ENCODE data around the gene TGM1.

Gene TGM1

DNA sequence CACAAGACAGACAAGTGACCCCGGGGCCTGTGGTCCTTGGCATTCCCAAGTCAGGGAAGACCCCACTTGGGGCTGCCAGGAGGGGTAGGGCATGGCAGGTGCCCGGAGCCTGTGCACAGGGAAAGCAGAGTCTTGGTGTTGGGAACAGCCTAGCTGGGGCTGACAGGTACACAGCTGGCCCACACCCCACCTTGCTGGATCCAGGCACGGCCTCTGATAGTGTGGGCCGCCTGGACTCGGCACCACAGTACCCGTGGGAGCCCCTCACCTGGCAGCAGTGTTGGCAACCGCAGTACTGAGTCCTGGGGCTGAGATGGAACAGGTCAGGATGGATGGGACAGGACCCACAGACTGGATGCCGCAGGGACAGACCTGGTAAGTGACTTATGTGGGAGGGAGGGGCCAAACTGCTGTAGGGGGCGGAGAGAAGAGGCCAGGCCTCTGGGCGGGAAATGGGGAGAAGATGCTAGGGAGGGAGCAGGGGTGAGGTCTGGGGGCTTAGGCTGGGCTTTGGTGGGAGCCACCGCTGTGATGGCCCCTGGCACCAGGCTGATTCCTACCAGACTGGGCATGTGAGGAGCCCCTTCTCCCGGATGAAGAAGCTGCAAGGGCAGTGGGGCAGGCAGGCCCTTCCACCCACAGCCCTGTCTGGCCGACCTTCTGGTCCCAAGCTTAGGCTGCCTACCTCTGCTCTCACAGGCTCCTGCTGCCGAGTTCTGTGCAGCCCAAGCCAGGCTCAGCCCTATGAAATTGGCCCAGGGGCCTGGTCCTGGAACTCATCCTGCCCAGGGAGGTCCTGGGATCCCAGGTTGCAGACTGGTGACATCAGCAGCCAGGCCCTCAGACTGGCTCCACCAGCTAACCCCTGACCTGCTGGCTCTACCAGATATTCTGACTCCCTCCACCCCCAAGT lies at the start of gene TGM1:
Gene TGM1, minus strand, starts transcription at position 357 of the 913 bp plus-strand sequence. CDS start 825 bp downstream, outside the sequence.
- H3K27ac ChIP-seq (ENCODE audit: low read depth, low read length), result no peak within 1 kb of the TSS
- H3K27me3 ChIP-seq (ENCODE audit: control insufficient read depth, insufficient read depth, low read length), result no peaks in the 10 kb centered on the region
- no peak within 1 kb of the TSS for H3K9ac ChIP-seq (ENCODE audit: low read length)
- peaks cover 22% of the 10 kb centered on the region for H3K36me3 ChIP-seq (ENCODE audit: control insufficient read depth, insufficient read depth, low read length)
- H3K4me3 ChIP-seq (ENCODE audit: low read depth, low read length), result no peak within 1 kb of the TSS
- peaks cover 9% of the 10 kb centered on the region; the same call in 1 of the 2 replicates for H3K4me1 ChIP-seq (ENCODE audit: control insufficient read depth, insufficient read depth, low read length)
- no peaks in the 10 kb centered on the region for H3K9me3 ChIP-seq (ENCODE audit: control insufficient read depth, insufficient read depth, low read depth, low read length)

DNA sequence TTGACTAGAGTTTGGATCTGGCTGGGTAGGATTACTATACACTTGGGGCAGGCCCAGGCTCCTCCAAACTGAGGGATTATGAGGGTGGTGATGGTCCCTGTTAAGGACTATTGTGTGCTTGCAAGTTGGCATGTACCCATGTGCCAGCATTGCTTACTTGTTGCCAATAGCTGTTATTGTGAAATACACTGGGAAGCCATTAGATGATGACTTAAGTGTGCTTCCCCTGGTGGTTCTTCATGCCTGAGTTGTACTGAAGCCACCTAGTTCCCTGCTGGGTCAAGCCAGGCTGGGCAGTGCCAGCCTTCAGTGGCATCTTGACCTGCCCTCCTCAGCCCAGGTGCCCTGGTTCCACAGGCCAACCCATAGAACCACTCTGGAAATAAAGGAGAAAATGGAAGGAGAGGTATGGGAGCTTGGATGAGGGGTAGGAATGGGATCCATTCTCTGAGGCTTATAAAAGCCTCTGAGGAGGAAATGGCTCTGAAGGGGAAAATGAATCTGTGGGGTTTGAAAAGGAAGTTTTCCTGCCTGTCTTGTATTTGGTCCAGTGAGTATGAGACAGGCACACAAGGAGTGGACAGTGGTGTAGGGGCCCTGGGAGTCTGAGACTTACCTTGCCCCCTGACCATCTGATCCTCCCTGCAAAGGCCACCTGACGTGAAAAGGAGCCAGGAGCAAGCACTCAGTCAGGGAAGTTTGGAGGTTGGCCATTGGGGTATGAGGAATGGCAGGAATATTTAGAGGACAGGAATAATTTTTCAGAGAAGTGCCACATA lies 49.0 kb upstream of the TGM1 start:
- peaks cover 10% of the 10 kb centered on the region for H3K4me1 ChIP-seq (ENCODE audit: control insufficient read depth, insufficient read depth, low read length)
- no peak overlapping the region for H3K4me3 ChIP-seq (ENCODE audit: low read depth, low read length)
- H3K36me3 ChIP-seq (ENCODE audit: control insufficient read depth, insufficient read depth, low read length), result peaks cover 26% of the 10 kb centered on the region
- H3K27me3 ChIP-seq (ENCODE audit: control insufficient read depth, insufficient read depth, low read length), result peaks cover 1% of the 10 kb centered on the region; the same call in 1 of the 2 replicates
- H3K27ac ChIP-seq (ENCODE audit: low read depth, low read length), result no peak overlapping the region
- no peaks in the 10 kb centered on the region for H3K9me3 ChIP-seq (ENCODE audit: control insufficient read depth, insufficient read depth, low read depth, low read length)
- no peak overlapping the region for H3K9ac ChIP-seq (ENCODE audit: low read length)

DNA sequence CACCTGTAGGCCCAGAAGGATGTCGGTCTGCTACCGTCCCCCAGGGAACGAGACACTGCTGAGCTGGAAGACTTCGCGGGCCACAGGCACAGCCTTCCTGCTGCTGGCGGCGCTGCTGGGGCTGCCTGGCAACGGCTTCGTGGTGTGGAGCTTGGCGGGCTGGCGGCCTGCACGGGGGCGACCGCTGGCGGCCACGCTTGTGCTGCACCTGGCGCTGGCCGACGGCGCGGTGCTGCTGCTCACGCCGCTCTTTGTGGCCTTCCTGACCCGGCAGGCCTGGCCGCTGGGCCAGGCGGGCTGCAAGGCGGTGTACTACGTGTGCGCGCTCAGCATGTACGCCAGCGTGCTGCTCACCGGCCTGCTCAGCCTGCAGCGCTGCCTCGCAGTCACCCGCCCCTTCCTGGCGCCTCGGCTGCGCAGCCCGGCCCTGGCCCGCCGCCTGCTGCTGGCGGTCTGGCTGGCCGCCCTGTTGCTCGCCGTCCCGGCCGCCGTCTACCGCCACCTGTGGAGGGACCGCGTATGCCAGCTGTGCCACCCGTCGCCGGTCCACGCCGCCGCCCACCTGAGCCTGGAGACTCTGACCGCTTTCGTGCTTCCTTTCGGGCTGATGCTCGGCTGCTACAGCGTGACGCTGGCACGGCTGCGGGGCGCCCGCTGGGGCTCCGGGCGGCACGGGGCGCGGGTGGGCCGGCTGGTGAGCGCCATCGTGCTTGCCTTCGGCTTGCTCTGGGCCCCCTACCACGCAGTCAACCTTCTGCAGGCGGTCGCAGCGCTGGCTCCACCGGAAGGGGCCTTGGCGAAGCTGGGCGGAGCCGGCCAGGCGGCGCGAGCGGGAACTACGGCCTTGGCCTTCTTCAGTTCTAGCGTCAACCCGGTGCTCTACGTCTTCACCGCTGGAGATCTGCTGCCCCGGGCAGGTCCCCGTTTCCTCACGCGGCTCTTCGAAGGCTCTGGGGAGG lies 47.9 kb upstream of the TGM1 start, which contains the start of gene LTB4R:
Gene LTB4R, plus strand, starts transcription at position 857 of the 959 bp plus-strand sequence. CDS start 4,150 bp downstream, outside the sequence.
- Histone ChIP-seq H3K27me3 (ENCODE audit: control insufficient read depth, insufficient read depth, low read length) (no peaks in the 10 kb centered on the region), H3K36me3 (ENCODE audit: control insufficient read depth, insufficient read depth, low read length) (peaks cover 37% of the 10 kb centered on the region), H3K9ac (ENCODE audit: low read length) (no peak within 1 kb of the TSS), H3K27ac (ENCODE audit: low read depth, low read length) (no peak within 1 kb of the TSS), H3K4me3 (ENCODE audit: low read depth, low read length) (peak within 1 kb of the TSS; percentile 40; the same call in 1 of the 2 replicates), H3K9me3 (ENCODE audit: control insufficient read depth, insufficient read depth, low read depth, low read length) (no peaks in the 10 kb centered on the region), H3K4me1 (ENCODE audit: control insufficient read depth, insufficient read depth, low read length) (peaks cover 6% of the 10 kb centered on the region)

DNA sequence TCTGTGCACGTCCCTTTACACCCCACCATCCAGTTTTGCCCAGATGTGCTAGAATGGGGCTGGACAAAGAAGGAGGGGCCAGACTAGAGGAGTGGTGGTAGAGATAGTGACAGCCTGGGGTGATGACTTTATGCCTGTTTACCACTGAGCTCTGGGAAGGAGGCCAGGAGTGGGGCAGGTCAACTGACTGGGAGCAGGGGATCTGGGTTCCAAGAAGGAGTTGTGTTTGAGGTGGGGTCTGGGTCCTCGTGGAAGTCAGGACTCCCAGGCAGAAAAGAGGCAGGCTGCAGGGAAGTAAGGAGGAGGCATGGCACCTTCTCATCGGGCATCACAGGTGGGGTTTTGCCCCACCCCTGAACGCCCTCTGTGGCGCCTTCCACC lies 47.3 kb upstream of the TGM1 start:
- no peaks in the 10 kb centered on the region for H3K9me3 ChIP-seq (ENCODE audit: control insufficient read depth, insufficient read depth, low read depth, low read length)
- H3K27ac ChIP-seq (ENCODE audit: low read depth, low read length), result no peak overlapping the region
- peaks cover 6% of the 10 kb centered on the region for H3K4me1 ChIP-seq (ENCODE audit: control insufficient read depth, insufficient read depth, low read length)
- no peaks in the 10 kb centered on the region for H3K27me3 ChIP-seq (ENCODE audit: control insufficient read depth, insufficient read depth, low read length)
- peaks cover 44% of the 10 kb centered on the region for H3K36me3 ChIP-seq (ENCODE audit: control insufficient read depth, insufficient read depth, low read length)
- H3K9ac ChIP-seq (ENCODE audit: low read length), result no peak overlapping the region
- H3K4me3 ChIP-seq (ENCODE audit: low read depth, low read length), result peak overlapping the region; percentile 40; the same call in 1 of the 2 replicates

DNA sequence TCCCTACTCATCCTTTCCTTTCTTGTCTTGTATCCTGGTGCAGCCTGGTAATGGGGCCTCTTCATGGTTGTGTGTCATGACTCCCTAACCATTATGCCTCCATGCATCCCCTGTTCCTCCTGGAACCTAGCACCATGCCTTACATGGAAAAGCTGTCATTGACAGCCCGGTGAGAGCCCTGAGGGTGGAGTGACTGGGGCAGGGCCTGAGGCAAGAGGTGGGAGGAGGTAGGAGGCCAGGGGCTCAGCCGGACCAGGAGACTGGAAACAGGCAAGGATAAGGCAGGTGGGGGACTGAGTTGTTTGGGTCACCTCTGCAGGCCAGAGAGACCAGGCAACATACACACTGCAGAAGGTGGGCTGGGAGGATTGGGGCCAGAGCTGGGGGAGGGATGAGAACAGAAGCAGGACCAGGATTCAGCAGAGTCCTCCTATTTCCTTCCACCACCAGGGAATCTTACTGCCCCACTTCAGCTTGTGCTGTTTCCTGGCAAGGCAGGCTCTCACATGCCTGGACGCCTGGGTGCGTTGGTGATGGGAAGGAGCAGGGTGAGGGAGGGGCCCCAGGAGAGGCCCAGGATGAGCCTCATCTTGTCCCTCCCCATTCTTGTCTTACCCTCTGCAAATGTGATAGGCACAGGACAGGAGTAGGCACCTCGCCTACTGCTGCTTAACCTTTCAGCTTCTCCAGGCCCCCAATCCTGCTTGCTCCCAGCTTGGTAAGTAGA lies 46.7 kb upstream of the TGM1 start, which contains the start of gene LTB4R2:
Gene LTB4R2, plus strand, starts transcription at position 603 of the 727 bp plus-strand sequence. CDS start 525 bp downstream, outside the sequence.
- Histone ChIP-seq H3K4me3 (ENCODE audit: low read depth, low read length) (peak within 1 kb of the TSS; percentile 40; the same call in 1 of the 2 replicates), H3K4me1 (ENCODE audit: control insufficient read depth, insufficient read depth, low read length) (peaks cover 6% of the 10 kb centered on the region), H3K9ac (ENCODE audit: low read length) (no peak within 1 kb of the TSS), H3K9me3 (ENCODE audit: control insufficient read depth, insufficient read depth, low read depth, low read length) (no peaks in the 10 kb centered on the region), H3K27ac (ENCODE audit: low read depth, low read length) (no peak within 1 kb of the TSS), H3K27me3 (ENCODE audit: control insufficient read depth, insufficient read depth, low read length) (no peaks in the 10 kb centered on the region), H3K36me3 (ENCODE audit: control insufficient read depth, insufficient read depth, low read length) (peaks cover 49% of the 10 kb centered on the region)

DNA sequence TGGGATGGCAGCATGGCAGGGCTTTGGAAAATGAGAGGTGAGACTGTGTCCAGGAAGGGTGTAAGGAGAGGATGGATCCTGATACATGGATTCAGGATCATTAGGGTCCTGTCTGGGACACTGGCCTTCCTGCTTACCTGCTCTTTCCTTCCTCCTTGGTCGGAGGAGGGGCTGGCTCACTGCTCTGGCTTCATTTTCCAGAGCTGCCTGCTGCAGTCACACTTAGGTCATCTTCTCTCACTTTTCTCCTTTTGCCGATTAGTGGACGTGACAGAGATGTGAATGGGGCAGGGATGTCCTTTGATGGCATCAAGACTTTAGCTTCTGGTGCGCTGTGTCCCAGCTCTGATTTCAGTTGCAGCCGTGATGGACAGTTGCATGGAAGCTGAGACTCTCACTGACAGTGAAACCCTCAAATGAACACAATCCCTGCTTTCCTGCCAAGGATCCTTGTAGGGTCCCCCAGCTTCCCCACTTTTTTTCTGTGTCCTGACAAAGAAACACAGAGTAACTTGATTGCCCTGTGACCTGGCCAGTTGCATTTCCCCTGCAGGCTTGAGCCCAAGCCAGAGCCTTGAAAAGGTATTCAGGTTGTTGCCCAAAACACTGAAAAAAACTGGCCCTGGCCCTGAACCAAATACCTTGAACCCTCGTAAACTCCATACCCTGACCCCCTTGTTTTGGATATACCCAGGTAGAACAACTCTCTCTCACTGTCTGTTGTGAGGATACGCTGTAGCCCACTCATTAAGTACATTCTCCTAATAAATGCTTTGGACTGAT lies 45.6 kb upstream of the TGM1 start:
- H3K4me3 ChIP-seq (ENCODE audit: low read depth, low read length), result no peak overlapping the region
- H3K36me3 ChIP-seq (ENCODE audit: control insufficient read depth, insufficient read depth, low read length), result peaks cover 61% of the 10 kb centered on the region
- no peaks in the 10 kb centered on the region for H3K9me3 ChIP-seq (ENCODE audit: control insufficient read depth, insufficient read depth, low read depth, low read length)
- no peak overlapping the region for H3K9ac ChIP-seq (ENCODE audit: low read length)
- H3K27me3 ChIP-seq (ENCODE audit: control insufficient read depth, insufficient read depth, low read length), result no peaks in the 10 kb centered on the region
- H3K27ac ChIP-seq (ENCODE audit: low read depth, low read length), result no peak overlapping the region
- peaks cover 6% of the 10 kb centered on the region for H3K4me1 ChIP-seq (ENCODE audit: control insufficient read depth, insufficient read depth, low read length)

DNA sequence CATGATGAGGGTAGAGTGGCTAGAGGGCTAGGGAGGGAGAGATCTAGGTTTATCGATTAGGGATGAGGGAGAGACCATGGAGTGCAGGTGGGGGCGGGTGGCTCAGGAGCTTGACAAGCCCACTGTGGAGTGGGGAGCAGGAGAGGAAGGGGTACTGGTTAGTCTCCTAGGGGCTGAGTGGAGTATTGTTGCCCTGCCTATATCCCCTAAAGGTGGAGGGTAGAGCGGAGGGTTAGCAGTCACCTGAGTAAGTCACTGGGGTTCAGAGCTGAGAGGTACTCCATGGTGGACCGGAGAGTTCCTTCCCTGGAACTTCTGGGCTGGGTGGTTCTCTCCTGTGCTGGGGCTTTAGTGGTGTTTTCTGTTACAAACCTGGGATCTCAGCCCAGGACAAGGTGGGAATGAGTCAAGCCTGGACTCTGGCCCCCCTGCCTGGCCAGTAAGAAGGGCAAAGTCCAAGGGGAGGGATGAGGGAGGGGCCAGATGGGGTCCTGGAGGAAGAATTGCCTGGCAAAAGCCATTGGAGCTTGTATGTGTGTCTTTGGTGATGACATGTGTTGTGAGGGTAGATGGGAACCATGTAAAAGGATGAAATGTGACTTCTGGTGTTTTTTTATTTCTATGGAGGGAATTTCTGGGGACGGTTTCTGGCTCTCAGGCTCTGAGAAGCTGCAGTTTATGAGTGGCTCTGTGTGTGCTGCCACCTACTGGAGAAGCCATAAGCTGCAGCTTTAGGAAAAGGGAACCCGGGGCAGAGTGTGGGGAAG lies 44.8 kb upstream of the TGM1 start, which contains the start of gene CIDEB:
Gene CIDEB, minus strand, starts transcription at position 403 of the 767 bp plus-strand sequence. Its CDS starts 119 bp downstream, at position 284.
- H3K36me3 ChIP-seq (ENCODE audit: control insufficient read depth, insufficient read depth, low read length), result peaks cover 69% of the 10 kb centered on the region
- H3K4me1 ChIP-seq (ENCODE audit: control insufficient read depth, insufficient read depth, low read length), result peaks cover 6% of the 10 kb centered on the region
- H3K9me3 ChIP-seq (ENCODE audit: control insufficient read depth, insufficient read depth, low read depth, low read length), result no peaks in the 10 kb centered on the region
- H3K4me3 ChIP-seq (ENCODE audit: low read depth, low read length), result no peak within 1 kb of the TSS
- no peak within 1 kb of the TSS for H3K9ac ChIP-seq (ENCODE audit: low read length)
- H3K27ac ChIP-seq (ENCODE audit: low read depth, low read length), result no peak within 1 kb of the TSS
- no peaks in the 10 kb centered on the region for H3K27me3 ChIP-seq (ENCODE audit: control insufficient read depth, insufficient read depth, low read length)

DNA sequence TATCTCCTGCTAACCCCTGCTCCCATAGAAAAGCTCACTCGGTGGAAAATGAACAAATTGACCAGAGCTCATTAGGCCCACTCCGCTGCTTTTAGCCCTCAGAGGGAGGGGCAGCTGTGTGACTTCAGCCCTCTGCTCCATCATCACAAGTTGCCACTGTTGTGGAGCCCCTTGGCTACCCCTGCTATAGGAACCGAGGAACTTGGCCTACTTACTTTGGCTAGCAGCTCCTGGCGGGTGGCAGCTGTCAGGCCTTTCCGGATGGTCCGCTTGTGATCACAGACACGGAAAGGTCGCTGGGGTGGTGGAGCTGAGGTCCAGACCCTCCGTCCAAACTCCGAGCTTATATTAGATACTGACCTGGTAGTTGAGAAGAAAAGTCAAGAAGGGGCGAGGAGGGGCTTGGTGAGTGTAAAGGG lies 44.2 kb upstream of the TGM1 start:
- Histone ChIP-seq H3K27ac (ENCODE audit: low read depth, low read length) (no peak overlapping the region), H3K4me1 (ENCODE audit: control insufficient read depth, insufficient read depth, low read length) (peaks cover 6% of the 10 kb centered on the region), H3K9me3 (ENCODE audit: control insufficient read depth, insufficient read depth, low read depth, low read length) (no peaks in the 10 kb centered on the region), H3K36me3 (ENCODE audit: control insufficient read depth, insufficient read depth, low read length) (peaks cover 75% of the 10 kb centered on the region), H3K27me3 (ENCODE audit: control insufficient read depth, insufficient read depth, low read length) (no peaks in the 10 kb centered on the region), H3K4me3 (ENCODE audit: low read depth, low read length) (no peak overlapping the region), H3K9ac (ENCODE audit: low read length) (no peak overlapping the region)

DNA sequence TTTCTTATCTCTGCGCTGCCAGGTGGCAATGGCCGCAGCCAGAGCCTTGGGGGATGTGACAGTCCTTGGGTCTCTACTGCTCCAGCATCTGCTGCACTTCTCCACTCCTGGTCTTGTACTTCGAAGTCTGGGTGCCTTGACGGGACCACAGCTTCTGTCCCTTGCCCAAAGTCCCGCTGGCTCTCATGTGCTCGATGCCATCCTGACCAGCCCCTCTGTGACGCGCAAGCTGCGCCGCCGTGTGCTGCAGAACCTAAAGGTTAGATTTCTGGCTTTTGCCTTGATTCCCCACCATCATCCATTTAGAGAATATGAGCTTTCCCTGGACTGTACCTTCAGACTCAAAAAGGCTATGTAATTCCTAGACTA lies 41.0 kb upstream of the TGM1 start:
- H3K9ac ChIP-seq (ENCODE audit: low read length), result no peak overlapping the region
- H3K4me1 ChIP-seq (ENCODE audit: control insufficient read depth, insufficient read depth, low read length), result peaks cover 9% of the 10 kb centered on the region; the same call in 1 of the 2 replicates
- H3K36me3 ChIP-seq (ENCODE audit: control insufficient read depth, insufficient read depth, low read length), result peaks cover 64% of the 10 kb centered on the region
- no peak overlapping the region for H3K4me3 ChIP-seq (ENCODE audit: low read depth, low read length)
- H3K9me3 ChIP-seq (ENCODE audit: control insufficient read depth, insufficient read depth, low read depth, low read length), result no peaks in the 10 kb centered on the region
- no peak overlapping the region for H3K27ac ChIP-seq (ENCODE audit: low read depth, low read length)
- no peaks in the 10 kb centered on the region for H3K27me3 ChIP-seq (ENCODE audit: control insufficient read depth, insufficient read depth, low read length)
